Upper lobe of left lung (tissue), 4 donors: ENCODE measurements around the gene RIMBP3C.

ENCODE experiments used
- POLR2A ChIP-seq, 4 donors: fragments of 450-650 bp; IDR thresholded peaks; one replicate each; pipeline ENCODE4 v1.5.1; 2016 to 2017; ENCODE audit warnings: antibody characterized with exemption in 4 of 4, mild to moderate bottlenecking in 2 of 4
- TF ChIP-seq, protein P1 (sequence below), 6 experiments: fragments of 450-650 bp in 4 of 6; fragments of 200-600 bp in 2 of 6; sonication (generic) in 2 of 6; IDR thresholded peaks; one replicate each; pipeline ENCODE4 v1.5.1; 2016 to 2019; ENCODE audit warnings: antibody characterized with exemption in 6 of 6

DNA sequence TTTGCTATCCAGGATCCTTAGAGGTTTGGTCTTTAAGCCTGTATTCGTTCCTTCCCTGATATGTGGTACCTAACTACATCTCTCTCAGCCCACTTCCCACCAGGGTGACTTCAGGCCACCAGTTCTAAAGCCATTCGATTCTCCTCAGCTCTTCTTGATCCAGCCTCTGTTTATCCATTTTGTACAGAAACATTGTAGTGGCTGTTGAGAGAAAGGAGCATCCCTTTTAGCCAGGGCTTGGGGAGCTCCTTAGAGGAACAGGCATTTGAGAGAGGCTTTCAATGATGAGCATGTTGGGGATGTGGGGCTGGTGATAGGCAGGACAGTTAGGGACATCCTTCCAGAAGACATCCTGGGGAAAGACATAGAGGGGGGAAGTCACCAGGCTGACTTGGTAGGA lies 34.1 kb upstream of the RIMBP3C start:
- TF ChIP-seq, protein P1, sequence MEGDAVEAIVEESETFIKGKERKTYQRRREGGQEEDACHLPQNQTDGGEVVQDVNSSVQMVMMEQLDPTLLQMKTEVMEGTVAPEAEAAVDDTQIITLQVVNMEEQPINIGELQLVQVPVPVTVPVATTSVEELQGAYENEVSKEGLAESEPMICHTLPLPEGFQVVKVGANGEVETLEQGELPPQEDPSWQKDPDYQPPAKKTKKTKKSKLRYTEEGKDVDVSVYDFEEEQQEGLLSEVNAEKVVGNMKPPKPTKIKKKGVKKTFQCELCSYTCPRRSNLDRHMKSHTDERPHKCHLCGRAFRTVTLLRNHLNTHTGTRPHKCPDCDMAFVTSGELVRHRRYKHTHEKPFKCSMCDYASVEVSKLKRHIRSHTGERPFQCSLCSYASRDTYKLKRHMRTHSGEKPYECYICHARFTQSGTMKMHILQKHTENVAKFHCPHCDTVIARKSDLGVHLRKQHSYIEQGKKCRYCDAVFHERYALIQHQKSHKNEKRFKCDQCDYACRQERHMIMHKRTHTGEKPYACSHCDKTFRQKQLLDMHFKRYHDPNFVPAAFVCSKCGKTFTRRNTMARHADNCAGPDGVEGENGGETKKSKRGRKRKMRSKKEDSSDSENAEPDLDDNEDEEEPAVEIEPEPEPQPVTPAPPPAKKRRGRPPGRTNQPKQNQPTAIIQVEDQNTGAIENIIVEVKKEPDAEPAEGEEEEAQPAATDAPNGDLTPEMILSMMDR (IDR thresholded peaks at IDR 0.05): no peak
- TF ChIP-seq POLR2A (IDR thresholded peaks at IDR 0.05): no peak
